HG02588 (cell line): ENCODE data around the gene CAB39.

ENCODE experiments used
- ATAC-seq: cut with Tn5 transposase; IDR thresholded peaks from one replicate; pipeline ENCODE4 v1.9.1; 2021; ENCODE audit warnings: mild to moderate bottlenecking, moderate library complexity; ENCODE audit not compliant: unreplicated experiment

CAB39 gene

GRCh38 chr2:230748087-230748486, 35.4 kb downstream of the CAB39 start:
- ATAC-seq: no peak

DNA sequence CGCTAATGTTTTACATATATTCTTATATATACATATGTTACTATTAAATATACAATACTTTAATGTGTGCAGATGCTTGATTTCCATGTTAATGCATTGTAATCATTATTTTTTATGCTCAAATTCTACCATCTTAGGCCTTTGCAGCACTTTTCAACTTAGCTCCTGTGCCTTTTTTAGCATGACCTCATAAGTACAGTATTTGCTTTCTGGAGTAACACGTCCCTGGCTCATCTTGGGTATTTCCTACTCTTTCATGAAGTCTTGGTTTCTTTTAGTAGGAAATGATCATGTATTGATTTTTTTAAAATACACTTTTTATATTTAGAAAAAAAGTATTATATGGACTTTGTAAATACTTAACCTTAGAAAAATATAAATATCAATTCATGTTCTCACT, 36.5 kb downstream of the CAB39 start:
- ATAC-seq: no peak

- peak; percentile 51 for ATAC-seq
Measured at GRCh38 chr2:230751062-230751461, 38.4 kb downstream of the CAB39 start.

GRCh38 chr2:230754200-230754599, 41.6 kb downstream of the CAB39 start:
- ATAC-seq: no peak

- no peak for ATAC-seq
Measured at GRCh38 chr2:230757476-230757875, 44.8 kb downstream of the CAB39 start.

DNA sequence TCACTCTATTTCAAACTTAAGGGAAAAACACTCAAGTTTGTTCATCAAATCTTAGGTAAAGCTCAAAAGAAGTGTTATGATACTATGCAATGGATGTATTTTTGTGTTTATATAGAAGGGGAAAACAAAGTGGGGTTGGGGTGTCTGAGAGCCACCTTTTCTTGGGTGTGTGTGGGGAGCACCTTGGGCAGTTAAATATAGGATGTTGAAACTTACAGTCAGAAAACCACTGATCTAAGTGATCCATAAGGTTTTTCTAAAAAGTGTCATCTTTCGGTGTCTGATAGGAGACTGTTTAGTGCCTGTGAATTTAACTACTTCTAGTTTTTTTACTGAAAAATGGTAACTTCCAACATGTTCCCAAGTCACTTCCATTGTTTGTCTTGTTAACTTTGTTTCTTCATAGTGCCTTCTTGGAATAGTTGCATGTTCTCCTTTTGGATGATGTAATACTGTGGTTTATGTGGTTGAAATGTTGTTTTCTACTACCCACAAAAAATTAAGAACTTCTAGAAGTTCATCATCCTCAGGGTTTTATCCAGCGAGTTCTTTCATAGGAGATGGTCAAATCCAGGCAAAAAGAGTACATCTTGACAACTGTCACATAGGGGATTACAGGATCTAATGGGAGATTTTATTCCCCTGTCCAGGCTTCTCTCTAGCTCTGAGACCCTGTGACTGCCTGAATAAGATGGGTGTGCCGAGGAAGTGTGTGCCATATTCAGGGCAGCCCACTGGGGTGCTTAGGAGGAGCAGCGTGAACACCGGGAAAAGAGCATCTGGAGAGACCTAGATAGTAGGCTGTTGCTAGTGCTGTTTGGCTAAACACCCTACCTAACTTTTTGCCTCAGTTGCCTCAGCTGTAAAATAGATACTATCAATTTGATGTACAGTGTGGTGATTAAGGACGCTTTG, 46.2 kb downstream of the CAB39 start:
- no peak for ATAC-seq

DNA sequence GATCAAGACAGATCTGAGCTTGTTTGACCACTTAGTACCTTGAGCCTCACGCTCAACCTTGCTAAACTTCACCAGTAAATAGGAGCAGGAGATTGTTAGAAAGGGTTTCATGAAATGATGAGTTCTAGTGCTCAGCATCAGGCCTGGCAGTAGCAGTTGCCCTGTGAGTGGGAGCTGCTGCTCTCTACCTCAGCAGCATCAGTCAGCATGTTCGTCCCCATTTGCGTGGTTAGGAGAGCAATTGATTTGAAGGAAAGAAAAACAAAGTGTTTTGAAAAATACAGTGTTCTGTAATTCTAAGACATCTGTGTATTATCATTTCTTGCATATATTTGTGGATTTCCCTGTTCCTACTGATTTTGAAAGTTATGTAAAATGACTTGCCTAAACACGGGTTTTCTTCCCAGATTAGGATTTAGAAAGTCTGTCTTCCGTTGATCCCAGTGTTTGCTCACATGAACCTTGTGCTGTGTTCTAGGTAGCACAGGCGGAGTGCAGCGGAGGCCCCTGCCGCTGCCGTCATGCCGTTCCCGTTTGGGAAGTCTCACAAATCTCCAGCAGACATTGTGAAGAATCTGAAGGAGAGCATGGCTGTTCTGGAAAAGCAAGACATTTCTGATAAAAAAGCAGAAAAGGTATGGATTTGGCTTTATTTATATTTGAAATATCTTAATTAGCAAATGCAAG, 47.0 kb downstream of the CAB39 start:
- ATAC-seq: no peak

DNA sequence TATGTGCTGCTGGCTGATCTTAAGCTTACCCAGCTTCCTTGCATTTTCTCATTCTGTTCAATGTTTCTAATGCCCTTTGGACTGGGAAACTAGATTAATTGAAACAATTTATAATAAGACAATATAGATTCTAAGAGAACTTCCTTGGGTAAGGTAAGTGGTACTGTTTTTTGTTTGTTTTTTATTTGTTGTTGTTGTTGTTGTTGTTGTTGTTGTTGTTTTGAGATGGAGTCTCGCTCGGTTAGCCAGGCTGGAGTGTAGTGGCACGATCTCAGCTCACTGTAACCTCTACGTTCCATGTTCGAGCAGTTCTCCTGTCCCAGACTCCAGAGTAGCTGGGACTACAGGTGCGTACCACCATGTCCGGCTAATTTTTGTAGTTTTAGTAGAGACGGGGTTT, 49.1 kb downstream of the CAB39 start:
- ATAC-seq: no peak

DNA sequence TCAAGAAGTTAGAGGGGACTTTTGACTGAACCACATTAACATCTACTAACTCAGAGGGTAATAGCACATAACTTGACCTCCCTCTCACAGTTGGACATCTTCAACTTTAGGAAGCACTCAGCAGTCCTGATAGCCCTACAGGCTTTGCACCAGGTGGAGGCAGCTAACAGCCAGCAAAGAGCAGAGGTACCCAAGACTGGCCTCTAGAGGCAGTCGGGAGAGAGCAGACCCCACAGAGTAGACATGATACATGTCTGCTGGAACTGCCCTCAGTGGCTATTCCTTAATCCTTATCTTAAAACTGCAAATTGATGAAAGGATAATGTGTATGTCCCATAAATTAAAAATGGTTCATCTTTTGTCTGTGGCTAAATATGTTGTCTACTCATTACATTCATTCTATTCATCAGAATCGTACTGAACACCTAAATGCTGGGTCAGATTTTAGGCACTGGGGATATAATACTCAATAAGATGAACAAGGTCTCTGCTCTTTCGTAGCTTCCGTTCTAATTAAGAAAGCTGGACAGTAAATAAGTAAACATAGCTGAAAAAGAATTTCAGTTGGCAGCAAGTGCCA, 49.8 kb downstream of the CAB39 start:
- peak; percentile 57 for ATAC-seq

GRCh38 chr2:230764346-230764745, 51.7 kb downstream of the CAB39 start:
- ATAC-seq: no peak

- no peak for ATAC-seq
Measured at GRCh38 chr2:230765611-230766300, 53.1 kb downstream of the CAB39 start.

DNA sequence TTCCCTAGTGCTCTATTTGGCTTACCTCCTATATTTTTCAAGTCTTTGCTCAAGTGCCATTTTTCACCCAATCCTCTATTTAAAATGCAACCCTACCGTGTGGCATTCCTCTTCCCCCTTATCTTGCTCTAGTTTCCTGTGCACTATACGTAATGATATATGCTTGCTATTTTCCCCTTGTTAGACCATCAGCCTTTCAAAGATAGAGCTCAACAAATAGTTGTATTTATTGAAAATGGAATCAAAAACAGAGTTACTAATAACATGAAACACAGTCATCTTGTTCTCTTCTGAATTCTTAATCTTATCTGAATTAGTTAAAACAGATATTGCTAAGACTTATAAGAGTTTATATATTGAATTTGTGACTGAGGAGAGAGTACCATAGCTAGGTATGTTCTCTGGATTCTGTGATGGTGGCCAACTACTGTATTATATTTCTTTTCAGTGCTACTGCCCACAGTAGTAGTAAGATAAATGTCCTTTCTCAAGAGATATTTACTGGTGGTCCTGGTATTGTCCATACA, 55.3 kb downstream of the CAB39 start:
- ATAC-seq: no peak

DNA sequence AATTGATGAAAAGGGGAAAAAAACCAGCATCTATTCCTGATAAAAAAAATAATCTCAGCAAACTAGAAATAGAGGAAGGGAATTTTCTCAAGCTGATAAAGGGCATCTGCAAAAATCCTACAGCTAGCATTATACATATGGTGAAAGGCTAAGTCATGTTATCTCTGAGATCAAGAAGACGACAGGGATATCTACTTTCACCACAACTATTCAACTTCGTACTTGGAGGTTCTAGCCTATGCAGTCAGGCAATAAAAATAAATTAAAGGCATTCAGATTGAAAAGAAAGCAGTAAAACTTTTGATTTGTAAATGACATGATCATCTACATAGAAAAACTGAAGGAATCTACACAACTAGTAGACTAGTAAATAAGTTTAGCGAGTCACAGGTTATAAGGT, 58.2 kb downstream of the CAB39 start:
- no peak for ATAC-seq

DNA sequence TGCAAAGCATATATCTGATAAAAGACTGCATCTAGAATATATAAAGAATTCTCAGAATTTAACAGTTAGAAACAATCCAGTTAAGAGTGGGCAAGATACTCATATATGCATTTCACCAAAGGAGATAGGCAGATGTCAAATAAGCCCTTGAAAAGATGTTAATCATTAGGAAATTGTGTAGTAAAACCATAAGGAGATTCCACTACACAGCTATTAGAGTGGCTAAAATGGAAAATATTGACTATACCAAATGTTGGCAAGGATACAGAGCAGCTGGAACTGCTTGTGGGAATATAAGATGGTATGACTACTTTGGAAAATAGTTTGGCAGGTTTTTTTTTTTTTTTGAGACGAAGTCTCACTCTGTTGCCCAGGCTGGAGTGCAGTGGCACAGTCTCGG, 59.5 kb downstream of the CAB39 start:
- ATAC-seq: no peak

DNA sequence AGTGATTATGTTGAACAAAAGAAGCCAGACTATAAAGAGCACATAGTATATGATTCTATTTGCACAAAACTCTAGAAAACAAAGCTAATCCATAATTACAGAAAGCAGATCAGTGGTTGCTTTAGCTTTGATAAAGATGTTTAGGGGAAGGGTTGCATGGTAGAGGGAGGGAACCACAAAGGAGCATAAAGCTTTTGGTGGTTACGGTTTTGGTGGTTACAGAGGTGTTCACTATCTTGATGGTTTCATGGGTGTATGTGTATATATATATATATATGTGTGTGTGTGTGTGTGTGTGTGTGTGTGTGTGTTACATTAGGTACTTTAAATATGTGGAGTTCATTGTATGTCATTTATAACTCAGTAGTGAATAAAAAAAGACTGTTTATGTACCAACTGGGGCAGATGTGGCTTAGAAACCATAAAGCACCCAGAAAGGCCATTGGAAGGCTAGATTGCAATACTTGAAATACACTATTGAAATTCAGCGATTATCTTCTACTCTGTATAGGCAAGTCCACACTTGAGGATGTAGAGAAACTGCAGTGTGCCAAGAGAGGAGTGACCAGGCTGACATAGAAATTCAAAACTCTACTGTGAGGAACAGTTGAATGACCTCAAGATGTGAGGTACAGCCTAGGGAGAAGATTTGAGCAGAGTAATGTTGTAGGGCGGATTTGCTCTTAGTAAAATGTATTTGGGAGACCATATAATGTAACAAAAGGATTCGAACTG, 60.6 kb downstream of the CAB39 start:
- no peak for ATAC-seq

DNA sequence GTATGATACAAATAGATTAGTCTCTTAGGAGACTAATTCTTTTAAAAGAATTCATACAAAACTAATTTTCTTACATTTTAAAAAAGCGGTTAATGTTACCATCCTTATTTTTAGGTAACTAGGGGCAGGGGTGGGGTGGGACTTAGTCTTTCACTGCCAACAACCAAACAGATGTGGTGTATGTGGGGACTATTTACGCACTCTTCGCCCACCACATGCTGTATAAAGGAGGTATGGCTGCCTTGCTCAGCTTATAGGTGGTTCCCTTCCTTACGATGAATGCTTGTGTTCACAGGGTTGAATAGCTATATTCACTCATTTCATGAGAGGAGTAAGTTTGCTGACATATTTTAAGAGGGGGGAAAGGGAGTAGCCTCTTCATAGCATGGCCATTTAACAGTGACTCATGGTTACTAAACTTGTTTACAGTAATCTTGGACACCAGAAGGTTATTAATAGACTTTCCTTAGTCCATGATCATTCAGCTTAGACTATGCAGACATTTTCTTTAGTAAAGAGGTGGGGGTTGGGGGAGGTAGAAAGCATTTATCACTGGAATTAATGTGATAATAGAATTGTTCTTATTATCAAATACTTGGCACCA, 61.8 kb downstream of the CAB39 start:
- ATAC-seq: no peak

- ATAC-seq: no peak
Measured at GRCh38 chr2:230775737-230776136, 63.1 kb downstream of the CAB39 start.

GRCh38 chr2:230777721-230778120, 65.1 kb downstream of the CAB39 start:
- no peak for ATAC-seq

DNA sequence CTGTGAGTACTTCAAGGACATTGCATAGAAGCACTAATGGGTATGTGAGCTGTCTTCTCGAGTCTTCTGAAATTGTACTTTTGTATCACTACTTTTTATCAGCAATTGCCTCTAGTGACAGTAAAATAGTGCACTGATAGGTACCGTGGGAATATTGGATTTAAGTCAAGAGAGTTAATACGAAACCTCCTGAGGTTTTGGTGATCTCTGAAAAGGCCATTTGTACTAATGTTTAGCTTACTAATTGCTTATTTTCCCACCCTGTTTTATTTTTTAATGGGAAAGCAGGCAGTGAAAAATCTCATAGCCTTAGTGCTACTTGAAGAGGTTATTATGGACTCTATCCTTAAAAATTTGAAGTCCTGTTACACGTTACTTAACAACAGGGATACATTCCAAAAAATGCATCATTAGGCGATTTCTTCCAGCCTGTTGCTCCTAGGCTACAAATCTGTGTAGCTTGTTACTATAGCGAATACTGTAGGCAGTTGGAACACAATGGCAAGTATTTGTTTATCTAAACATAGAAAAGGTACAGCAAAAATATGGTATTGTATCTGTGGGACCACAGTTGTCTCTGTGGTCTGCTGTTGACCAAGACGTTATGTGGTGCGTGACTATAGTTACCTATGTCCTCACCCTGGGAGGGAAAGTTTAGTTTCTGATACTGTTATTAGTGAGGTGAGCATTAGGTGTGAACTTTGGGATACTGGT, 65.9 kb downstream of the CAB39 start:
- no peak for ATAC-seq
